SK-N-SH treated with all-trans-retinoic acid at 6 μM for 48 hours (cell line): ENCODE data around the gene TPBGL.

ENCODE experiments used
- ATAC-seq: fragments of 200-7000 bp; cut with Tn5 transposase; 3 replicates; pipeline ENCODE4 v1.9.1; 2020; ENCODE audit warnings: mild to moderate bottlenecking, moderate library complexity
- ARNTL ChIP-seq: fragments of 450-650 bp; formaldehyde crosslinking; IDR thresholded peaks from 2 replicates; pipeline ENCODE4 v1.5.0; 2020; ENCODE audit warnings: low read depth, mild to moderate bottlenecking, moderate library complexity, borderline replicate concordance
- BACH2 ChIP-seq: fragments of 250-450 bp; sonication (Bioruptor Pico); IDR thresholded peaks from 2 replicates; pipeline ENCODE4 v1.9.0; 2021; ENCODE audit warnings: mild to moderate bottlenecking, borderline replicate concordance
- CREB5 ChIP-seq: fragments of 250-450 bp; sonication (Bioruptor Pico); IDR thresholded peaks from 2 replicates; pipeline ENCODE4 v1.5.1; 2020; ENCODE audit warnings: low read depth, mild to moderate bottlenecking, moderate library complexity
- CSDC2 ChIP-seq: fragments of 250-450 bp; sonication (Bioruptor Pico); IDR thresholded peaks from 2 replicates; pipeline ENCODE4 v1.5.0; 2020; ENCODE audit warnings: mild to moderate bottlenecking, moderate library complexity
- CSRNP3 ChIP-seq: fragments of 250-450 bp; sonication (Bioruptor Pico); IDR thresholded peaks from 2 replicates; pipeline ENCODE4 v1.5.1; 2021; ENCODE audit warnings: mild to moderate bottlenecking, moderate library complexity
- ESRRG ChIP-seq: fragments of 250-450 bp; sonication (Bioruptor Pico); IDR thresholded peaks from 2 replicates; pipeline ENCODE4 v1.6.1; 2021; ENCODE audit warnings: mild to moderate bottlenecking
- GLIS3 ChIP-seq: fragments of 250-450 bp; sonication (Bioruptor Pico); IDR thresholded peaks from 2 replicates; pipeline ENCODE4 v1.5.0; 2020; ENCODE audit warnings: mild to moderate bottlenecking, moderate library complexity
- ISL1 ChIP-seq: fragments of 250-450 bp; sonication (Bioruptor Pico); IDR thresholded peaks from 2 replicates; pipeline ENCODE4 v2.1.2; 2022; ENCODE audit warnings: mild to moderate bottlenecking, moderate library complexity
- OSR1 ChIP-seq: fragments of 250-450 bp; sonication (Bioruptor Pico); IDR thresholded peaks from 2 replicates; pipeline ENCODE4 v1.8.0; 2022; ENCODE audit warnings: moderate library complexity, mild to moderate bottlenecking, inconsistent platforms
- PATZ1 ChIP-seq: fragments of 250-450 bp; sonication (Bioruptor Pico); IDR thresholded peaks from 2 replicates; pipeline ENCODE4 v1.8.0; 2020; ENCODE audit warnings: mild to moderate bottlenecking, moderate library complexity, borderline replicate concordance
- PPARA ChIP-seq: fragments of 250-450 bp; sonication (Bioruptor Pico); IDR thresholded peaks from 2 replicates; pipeline ENCODE4 v1.5.0; 2020; ENCODE audit warnings: mild to moderate bottlenecking, borderline replicate concordance
- RARB ChIP-seq: fragments of 250-450 bp; sonication (Bioruptor Pico); IDR thresholded peaks from 2 replicates; pipeline ENCODE4 v1.8.0; 2021; ENCODE audit warnings: mild to moderate bottlenecking, moderate library complexity
- SNAI2 ChIP-seq: fragments of 250-450 bp; sonication (Bioruptor Pico); IDR thresholded peaks from 2 replicates; pipeline ENCODE4 v1.5.0; 2020; ENCODE audit warnings: mild to moderate bottlenecking, moderate library complexity
- TCF4 ChIP-seq: fragments of 250-450 bp; sonication (Bioruptor Pico); IDR thresholded peaks from 2 replicates; pipeline ENCODE4 v1.8.0; 2021; ENCODE audit warnings: mild to moderate bottlenecking, moderate library complexity, borderline replicate concordance
- TSHZ2 ChIP-seq: fragments of 250-450 bp; sonication (Bioruptor Pico); IDR thresholded peaks from 2 replicates; pipeline ENCODE4 v1.5.0; 2020; ENCODE audit warnings: mild to moderate bottlenecking, moderate library complexity
- ZC3H10 ChIP-seq: fragments of 250-450 bp; sonication (Bioruptor Pico); IDR thresholded peaks from 2 replicates; pipeline ENCODE4 v1.5.1; 2021; ENCODE audit warnings: mild to moderate bottlenecking, moderate library complexity
- ZFP3 ChIP-seq: fragments of 250-450 bp; sonication (Bioruptor Pico); IDR thresholded peaks from 2 replicates; pipeline ENCODE4 v1.5.0; 2020; ENCODE audit warnings: mild to moderate bottlenecking, moderate library complexity
- ZNF565 ChIP-seq: fragments of 450-650 bp; formaldehyde crosslinking; conservative IDR thresholded peaks from 2 replicates; pipeline ENCODE4 v1.5.0; 2020; ENCODE audit warnings: low read depth, mild to moderate bottlenecking, moderate library complexity
- ZNF8 ChIP-seq: fragments of 450-650 bp; formaldehyde crosslinking; IDR thresholded peaks from 2 replicates; pipeline ENCODE4 v1.5.0; 2020; ENCODE audit warnings: mild to moderate bottlenecking, moderate library complexity
- TF ChIP-seq, protein P1 (sequence below): fragments of 250-450 bp; sonication (Bioruptor Pico); IDR thresholded peaks from 2 replicates; pipeline ENCODE4 v1.8.0; 2021; ENCODE audit warnings: low read depth, mild to moderate bottlenecking, moderate library complexity, borderline replicate concordance

Gene TPBGL

GRCh38 chr11:75239531-75240290 is 863 bp upstream of the TPBGL start:
- TF ChIP-seq, protein P1, sequence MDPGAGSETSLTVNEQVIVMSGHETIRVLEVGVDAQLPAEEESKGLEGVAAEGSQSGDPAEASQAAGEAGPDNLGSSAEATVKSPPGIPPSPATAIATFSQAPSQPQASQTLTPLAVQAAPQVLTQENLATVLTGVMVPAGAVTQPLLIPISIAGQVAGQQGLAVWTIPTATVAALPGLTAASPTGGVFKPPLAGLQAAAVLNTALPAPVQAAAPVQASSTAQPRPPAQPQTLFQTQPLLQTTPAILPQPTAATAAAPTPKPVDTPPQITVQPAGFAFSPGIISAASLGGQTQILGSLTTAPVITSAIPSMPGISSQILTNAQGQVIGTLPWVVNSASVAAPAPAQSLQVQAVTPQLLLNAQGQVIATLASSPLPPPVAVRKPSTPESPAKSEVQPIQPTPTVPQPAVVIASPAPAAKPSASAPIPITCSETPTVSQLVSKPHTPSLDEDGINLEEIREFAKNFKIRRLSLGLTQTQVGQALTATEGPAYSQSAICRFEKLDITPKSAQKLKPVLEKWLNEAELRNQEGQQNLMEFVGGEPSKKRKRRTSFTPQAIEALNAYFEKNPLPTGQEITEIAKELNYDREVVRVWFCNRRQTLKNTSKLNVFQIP, result no peak
- TF ChIP-seq ZNF565 (CRISPR knock-in tag) (no peak), ISL1 (CRISPR knock-in tag) (no peak), CREB5 (CRISPR knock-in tag) (no peak), TSHZ2 (CRISPR knock-in tag) (no peak), ARNTL (CRISPR knock-in tag) (no peak), OSR1 (CRISPR knock-in tag) (no peak), GLIS3 (no peak), ZC3H10 (CRISPR knock-in tag) (no peak), CSRNP3 (CRISPR knock-in tag) (no peak), PATZ1 (CRISPR knock-in tag) (no peak), ZNF8 (CRISPR knock-in tag) (no peak), PPARA (CRISPR knock-in tag) (no peak), RARB (no peak), ESRRG (CRISPR knock-in tag) (no peak), ZFP3 (no peak), SNAI2 (CRISPR knock-in tag) (no peak)
- ATAC-seq, result no peak

- ATAC-seq, result peak; percentile 96
- no peak for TF ChIP-seq ISL1 (CRISPR knock-in tag)
- no peak for TF ChIP-seq PPARA (CRISPR knock-in tag)
- TF ChIP-seq CSRNP3 (CRISPR knock-in tag), result no peak
- TF ChIP-seq CSDC2 (CRISPR knock-in tag), result no peak
- TF ChIP-seq TCF4 (CRISPR knock-in tag), result no peak
- TF ChIP-seq TSHZ2 (CRISPR knock-in tag), result no peak
- TF ChIP-seq CREB5 (CRISPR knock-in tag), result no peak
- no peak for TF ChIP-seq PATZ1 (CRISPR knock-in tag)
- no peak for TF ChIP-seq BACH2 (CRISPR knock-in tag)
These were observed 697 bp downstream of the TPBGL start for GRCh38 chr11:75241036-75241905.
